GM12874 (cell line): ENCODE data around the gene ARID1A.
A peak's percentile ranks its signal among the peaks of the same experiment; 100 is the strongest.

ENCODE experiments used
- CTCF ChIP-seq: IDR thresholded peaks from 2 replicates; pipeline ENCODE4 v1.5.1; 2011; ENCODE audit warnings: low read depth, mild to moderate bottlenecking, control low read depth, low read length, moderate library complexity; ENCODE audit not compliant: insufficient read depth

The ARID1A gene

GRCh38 chr1:26749458-26749857 is 53.6 kb downstream of the ARID1A start:
- no peak for TF ChIP-seq CTCF

GRCh38 chr1:26750428-26750827 is 54.6 kb downstream of the ARID1A start:
- no peak for TF ChIP-seq CTCF

DNA sequence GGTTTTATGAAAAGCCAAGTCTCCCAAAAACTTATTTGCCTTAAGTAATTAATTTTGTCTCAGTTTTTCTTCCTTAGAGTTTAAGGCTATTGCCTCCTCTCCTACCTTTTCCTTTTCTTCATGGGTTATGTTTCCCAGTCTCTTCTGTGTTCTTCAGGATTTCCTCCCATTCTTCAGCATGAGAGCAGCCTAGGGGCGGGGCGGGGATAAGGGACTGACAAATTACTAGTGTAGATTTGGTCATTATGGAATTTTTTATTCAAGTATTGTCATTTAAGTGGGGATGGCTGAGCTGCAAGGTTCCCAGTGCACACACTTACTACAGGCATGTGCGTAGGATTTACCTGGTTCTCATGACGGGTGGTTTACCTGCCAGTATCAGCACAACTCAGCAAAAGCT is 56.7 kb downstream of the ARID1A start:
- no peak for TF ChIP-seq CTCF

- TF ChIP-seq CTCF, result no peak
Observed at GRCh38 chr1:26754086-26754874, 58.5 kb downstream of the ARID1A start.

DNA sequence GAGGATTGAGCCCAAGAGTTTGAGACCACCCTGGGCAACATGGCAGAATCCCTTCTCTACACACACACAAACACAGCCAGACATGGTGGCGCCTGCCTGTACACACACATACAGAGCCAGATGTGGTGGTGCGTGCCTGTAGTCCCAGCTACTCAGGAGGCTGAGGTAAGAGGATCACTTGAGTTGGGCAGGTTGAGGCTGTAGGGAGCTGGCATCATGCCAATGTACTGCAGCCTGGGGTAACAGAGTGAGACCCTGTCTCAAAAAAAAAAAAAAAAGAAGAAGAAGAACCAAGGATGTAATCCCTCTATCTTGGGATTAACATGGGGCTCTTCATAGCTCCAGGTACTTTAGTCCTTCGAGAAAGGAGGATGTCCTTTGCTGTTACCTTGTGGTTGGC is 62.5 kb downstream of the ARID1A start:
- TF ChIP-seq CTCF, result no peak

DNA sequence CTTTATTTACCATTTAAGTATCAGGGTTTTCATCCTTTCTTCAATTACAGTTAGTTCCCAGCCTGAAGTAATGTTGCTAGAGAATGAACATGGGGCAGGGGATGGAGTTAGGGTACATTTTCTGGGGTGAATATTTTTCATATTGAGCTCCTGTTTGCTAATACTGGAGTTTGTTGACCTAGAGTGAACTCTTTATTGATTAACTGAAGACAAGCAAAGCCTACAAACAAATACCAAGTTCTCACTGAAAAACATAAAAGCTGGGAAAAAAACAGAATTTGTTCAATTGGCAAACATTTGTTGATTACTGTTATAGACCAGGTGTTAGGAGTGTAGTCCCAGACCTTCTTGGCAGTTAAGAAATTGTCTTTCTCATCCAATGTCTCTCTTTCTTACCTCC is 63.7 kb downstream of the ARID1A start:
- TF ChIP-seq CTCF, result no peak

DNA sequence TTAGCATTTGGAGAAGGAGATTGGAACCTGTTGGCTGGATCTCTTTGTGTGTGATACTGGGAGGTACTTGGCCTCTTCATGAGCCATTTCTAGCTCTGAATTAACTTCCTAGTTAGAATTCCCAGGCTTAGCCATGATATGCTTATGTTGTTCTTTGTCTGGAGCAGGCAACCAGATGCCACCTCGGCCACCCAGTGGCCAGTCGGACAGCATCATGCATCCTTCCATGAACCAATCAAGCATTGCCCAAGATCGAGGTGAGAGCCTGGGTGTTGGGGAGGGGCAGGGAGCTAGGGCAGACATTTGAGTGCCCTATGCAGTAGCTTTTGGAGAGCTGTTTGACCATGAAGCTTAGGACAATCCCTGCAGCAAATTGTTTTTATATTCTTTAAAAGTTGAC is 65.4 kb downstream of the ARID1A start:
- peak; percentile 11; the same call in 1 of the 2 replicates for TF ChIP-seq CTCF

DNA sequence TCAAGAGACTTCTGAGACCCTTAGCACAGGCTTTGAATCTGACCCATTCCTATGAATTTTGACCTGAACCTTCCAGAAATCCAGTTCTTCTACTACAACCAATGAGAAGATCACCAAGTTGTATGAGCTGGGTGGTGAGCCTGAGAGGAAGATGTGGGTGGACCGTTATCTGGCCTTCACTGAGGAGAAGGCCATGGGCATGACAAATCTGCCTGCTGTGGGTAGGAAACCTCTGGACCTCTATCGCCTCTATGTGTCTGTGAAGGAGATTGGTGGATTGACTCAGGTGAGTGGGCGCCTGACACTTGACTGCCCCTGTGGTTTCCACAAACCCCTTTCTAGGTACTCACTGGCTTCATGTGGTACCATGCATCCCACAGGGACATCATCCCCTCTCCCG is 71.9 kb downstream of the ARID1A start:
- no peak for TF ChIP-seq CTCF
